GM18951 (cell line): Measurements from ENCODE around the gene KATNAL2.
"Not testable (repeated sequence)": the region's sequence is repeated elsewhere in the genome, so short reads cannot be mapped to it uniquely, and the experiment has no call there.

Experiments
- POLR2A ChIP-seq: IDR thresholded peaks from 4 replicates; pipeline ENCODE4 v1.6.1; 2011; ENCODE audit warnings: mild to moderate bottlenecking; ENCODE audit not compliant: insufficient read length, insufficient read depth; ENCODE audit errors: extremely low read depth
- in situ Hi-C: fragments of 300-500 bp; cut with MboI; formaldehyde crosslinking; loops from one replicate; pipeline ENCODE4 v1.12.0; 2022; ENCODE audit warnings: low sequenced_read_pairs, mixed read lengths, inconsistent platforms; ENCODE audit not compliant: unreplicated experiment

The KATNAL2 gene

DNA sequence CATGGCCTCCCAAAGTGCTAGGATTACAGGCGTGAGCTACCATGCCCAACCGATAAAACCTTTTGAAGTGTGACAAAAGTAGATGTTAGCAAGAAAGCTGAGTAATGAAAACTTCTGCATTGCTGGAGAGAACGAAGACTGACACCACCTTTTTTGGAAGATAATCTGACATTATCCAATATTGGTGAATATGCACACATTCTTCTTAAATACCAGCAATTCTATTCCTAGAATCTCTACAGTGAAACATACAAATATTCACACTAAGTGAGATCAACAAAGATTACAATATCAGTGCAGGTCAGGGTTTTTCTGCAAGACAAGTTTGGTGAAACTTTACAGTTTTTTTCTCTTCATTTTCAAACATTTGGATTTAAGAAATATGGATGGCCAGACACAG is 7.9 kb upstream of the KATNAL2 start:
- in situ Hi-C loops: no loop called here
- TF ChIP-seq POLR2A: no peak

DNA sequence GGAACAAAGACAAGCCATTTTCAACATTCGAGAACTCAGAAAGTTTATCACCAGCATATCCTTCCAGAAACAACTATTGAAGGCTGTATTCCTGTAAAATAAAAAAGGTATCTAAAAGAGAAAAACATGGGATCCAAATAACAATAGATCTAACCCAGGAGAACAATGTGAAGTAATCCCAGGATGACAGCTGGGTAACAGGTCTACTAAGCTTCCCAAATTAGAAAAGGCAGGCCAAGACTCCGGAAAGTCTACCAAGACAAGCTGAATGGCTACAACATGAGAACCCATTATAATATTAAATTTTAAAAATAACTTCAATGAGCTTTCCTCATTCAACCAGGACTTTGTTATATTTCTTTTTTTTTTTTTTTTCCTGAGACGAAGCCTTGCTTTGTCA is 6.5 kb upstream of the KATNAL2 start:
- TF ChIP-seq POLR2A: no peak
- in situ Hi-C loops: no loop called here

DNA sequence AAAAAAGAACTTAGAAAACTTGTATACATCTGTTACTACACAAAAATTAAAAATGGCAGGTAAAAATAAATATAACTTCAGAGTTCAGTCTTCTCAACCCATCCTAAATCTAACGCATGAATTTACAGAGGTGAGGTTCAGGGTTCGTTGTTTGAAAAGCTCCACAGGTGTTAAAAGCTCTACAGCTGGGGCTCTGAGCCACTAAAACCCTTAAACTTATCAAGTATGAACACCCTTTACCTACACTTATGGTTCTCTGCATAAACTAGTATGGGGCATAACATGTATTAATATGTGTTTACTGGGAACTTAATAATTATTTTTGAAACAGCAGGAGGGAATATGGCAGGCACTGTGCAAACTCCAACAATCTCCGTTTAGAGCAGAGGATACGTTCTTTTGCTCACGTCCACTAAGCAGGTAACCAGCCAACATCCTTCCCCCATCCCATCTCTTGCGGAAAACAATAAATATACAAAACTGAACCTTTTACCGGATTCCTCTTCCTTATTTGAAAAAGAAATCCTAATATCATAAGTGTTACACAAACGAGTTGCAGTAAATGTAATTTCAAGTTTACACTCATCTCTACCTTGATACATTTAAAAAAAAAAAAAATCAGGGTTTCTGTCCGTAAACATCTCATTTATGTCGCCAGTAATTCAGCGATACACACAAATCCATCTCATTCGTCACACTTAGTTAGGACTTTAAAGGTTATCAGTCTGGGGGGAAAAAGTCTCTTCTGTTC is 1.4 kb upstream of the KATNAL2 start:
- in situ Hi-C loops: no loop called here
- no peak for TF ChIP-seq POLR2A

DNA sequence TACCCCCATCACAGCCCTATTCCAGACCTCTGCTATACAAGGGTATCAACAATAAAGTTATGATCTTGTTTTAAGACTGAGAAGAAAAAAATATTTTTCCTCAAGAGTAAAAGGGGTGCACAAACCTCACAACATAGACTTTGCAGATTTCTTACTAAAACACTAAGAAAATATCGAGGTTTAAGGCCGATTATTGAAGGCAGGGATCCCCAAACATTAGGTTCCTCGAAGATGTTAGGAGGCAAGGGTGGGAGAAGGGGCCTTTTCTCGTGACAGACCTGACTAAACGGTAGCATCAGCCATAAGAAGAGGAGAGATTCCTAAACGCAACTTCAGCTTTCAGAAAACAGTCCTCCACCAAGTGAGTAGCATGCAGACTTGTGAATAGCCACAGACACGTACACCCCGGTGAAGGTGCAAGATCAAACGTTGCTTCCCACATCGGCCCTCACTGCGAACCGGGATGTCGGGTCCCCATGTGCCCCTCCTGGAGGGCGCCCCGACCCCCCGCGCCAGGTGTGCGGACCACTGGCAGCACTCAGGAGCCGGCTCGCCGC is 773 bp upstream of the KATNAL2 start:
- in situ Hi-C loops: no loop called here
- no peak for TF ChIP-seq POLR2A

DNA sequence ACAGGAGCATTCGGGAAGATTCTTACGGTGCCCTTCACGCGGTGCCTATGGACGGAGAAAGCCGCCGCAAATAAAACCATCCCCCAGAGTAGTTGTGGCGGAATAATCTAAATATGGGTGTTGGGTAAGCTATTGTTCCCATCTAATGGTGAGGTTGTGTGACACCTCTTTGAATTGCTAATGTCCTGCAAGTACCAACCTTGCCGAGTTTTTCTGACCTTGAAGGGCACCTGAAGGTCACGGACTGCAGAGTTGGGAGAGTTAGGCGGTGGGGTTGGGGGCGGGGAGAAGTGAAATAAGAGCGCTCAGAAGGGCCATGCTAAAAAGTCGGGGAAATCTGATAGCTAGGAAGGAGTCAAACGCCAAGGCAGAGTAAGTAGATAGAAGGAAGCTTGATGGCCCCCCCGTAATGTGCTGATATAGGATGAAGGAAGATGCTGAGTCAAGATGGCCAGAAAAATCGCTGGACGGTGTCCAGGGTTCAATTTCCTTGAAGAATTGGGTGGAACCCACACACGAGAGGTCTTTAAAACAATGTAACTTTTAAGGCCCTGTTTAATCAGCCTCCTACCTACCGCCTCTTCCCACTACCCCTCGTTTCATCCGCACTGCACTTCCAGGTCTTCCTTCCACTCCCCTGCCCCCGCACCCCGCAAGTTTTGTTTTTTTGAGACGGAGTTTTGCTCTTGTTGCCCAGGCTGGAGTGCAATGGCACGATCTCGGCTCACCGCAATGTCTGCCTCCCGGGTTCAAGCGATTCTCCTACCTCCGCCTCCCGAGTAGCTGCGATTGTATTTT is 600 bp downstream of the KATNAL2 start:
- in situ Hi-C loops: no loop called here
- TF ChIP-seq POLR2A: no peak

DNA sequence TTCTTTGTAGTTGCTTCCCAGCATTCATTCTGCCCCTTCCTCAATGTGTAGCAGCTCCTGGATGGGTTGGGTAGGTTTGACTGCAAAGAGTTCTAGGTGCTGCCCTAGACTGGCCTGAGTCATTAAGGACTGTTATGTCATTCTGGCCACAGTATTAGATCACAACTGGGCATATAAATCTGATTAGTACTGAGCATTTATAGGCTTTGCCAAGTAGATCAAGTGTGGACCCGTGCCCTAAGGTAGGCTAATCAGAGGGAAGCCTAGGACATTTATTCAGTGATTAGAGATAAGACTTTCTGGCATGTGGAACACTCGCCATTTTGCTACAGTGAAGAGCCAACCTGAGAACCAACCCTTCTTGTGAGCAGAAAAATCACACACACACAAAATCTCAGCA is 2.7 kb downstream of the KATNAL2 start:
- no peak for TF ChIP-seq POLR2A
- in situ Hi-C loops: no loop called here

DNA sequence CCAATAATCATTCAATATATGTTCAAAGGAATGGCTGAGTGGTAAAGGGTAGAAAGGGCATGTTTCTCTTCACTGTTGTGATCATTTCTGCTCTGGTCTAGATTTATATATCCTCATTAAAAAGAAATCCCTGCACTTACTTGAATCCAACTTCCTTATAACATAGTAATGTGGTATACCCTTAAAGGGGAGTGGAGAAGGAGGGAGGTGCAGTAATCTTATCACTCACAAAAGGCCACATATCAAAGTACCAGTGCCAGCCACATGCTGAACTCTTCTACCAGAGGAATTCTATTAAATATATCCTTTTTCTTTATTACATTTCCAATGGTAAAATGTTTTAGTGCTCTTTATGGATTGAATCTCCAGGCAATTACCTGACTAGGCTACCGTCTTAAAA is 3.3 kb downstream of the KATNAL2 start:
- in situ Hi-C loops: no loop called here
- no peak for TF ChIP-seq POLR2A

DNA sequence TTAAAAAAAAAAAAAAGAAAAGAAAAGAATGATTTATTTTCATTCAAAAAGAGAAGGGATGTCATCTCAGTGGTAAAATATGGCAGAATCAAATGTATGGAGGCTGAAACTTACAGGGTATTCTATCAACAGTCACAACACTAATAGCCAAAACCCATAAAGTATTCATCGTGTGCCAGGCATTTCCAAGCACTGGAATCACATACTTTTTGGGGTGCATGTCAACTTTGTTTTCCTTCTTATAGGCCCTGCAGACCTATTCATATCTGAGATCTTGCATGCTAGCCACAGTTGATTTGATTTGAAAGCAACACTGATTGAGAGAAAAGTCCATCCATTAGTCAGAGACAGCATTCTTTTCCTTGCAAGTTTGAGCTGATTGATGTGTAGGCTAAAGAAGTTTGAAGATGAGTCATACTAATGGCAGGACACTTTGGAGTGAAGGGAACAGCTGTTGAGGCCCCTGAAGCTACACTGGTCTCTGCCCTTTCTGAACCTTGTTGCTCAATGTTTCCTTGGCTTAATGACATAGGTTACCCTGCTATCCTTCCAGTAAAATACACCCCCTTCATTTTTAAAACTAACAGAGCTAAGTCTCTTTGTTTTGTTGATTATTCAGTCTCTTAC is 22.0 kb downstream of the KATNAL2 start:
- TF ChIP-seq POLR2A: no peak
- in situ Hi-C loops: no loop called here

DNA sequence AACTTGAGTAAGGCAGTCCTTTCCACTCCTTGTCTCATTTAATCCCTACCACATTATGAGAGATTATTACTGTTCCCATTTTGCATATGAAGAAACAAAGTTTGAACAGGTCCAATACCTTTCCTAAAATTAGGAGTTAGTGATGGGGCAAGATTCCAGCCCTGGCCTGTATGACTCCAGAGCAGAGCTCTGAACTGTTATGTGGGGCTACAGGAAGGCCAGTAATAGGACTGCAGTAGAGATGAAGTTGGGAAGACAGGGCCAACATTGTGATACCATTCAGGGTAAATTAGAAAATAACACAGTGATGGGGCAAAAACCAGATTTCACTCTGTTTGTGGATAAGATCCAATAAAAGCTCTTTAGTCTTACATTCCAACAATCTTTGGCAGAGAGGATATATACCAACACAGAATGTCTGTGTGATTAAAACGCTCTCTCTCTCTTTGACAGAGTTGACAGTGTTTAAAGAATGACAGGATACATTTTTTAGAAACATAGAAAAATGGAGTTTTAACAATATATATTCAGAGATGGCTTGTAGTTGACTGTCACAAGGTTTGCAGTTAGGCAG is 22.7 kb downstream of the KATNAL2 start:
- in situ Hi-C loops: no loop called here
- TF ChIP-seq POLR2A: no peak

DNA sequence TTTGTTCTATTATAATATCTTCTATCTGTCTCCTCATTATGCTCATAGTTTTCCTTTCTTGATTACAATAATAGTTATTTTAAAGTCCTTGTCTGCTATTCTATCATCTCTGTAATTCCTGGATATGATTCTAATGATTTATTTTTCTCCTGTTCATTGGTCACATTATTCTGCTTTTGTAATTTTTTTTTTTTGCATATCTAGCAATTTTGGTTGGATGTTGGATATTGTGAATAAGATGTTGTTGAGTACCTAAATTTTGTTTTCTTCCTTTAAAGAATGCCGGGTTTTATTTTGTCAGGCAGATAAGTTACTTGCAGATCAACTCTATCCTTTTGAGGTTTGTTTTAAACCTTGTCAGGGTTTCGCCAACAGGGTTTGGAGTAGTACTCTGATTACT is 25.2 kb downstream of the KATNAL2 start:
- TF ChIP-seq POLR2A: no peak
- in situ Hi-C loops: no loop called here

DNA sequence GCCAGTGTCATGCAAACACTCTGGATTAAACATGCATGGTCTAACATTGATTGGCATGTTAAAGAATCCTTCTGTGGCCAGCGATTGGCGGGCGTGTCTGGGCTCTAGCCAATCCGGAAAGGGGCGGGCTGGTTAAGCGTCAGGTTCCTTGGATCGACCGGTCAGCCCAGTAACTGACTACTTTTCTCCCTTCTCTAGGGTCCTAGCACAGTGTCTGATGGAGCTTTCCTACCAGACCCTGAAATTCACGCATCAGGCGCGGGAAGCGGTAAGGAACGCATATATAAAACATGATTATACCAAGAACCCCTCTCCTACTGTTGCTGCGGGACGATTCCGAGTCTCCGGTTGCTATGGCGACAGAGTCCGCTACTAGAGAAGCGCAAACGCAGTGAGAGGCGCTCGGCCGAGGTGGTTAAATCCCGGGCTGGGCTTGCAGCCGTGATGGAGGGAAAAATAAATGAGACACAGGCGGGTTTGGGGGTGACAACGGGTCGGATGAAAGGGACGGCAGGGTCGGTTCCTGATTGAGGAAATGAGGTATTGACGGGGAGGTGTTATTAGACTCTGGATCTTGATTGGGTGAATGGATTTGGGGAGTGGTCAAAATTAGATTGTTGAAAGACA is 29.4 kb downstream of the KATNAL2 start:
- in situ Hi-C loops: no loop called here
- TF ChIP-seq POLR2A: no peak

DNA sequence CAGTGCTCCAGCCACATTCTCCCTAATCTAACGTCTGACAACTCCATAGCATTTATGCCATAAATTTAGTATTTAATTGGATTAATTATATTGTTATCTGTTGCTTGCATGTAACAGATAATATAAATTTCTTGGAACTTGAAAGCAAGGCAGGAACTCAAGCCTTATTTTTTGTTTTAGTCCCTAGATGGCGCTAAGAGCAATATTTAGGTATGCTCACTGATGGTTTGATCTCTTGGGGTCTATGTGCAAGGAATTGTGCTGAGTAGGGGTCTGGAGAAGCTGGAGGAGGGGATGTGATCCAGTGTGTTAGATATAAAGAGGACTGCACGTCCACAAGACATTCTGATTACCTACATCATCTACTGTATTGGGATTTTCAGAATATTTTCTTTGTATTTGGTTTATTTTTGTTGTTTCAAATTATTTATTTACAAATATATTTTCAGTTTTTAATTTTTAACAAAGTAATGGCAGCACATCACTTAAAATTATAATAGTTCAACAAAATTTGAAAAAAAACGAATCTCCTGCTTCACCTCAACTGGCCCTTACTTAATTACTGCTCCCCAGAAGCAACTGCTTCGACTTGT is 32.8 kb downstream of the KATNAL2 start:
- in situ Hi-C loops: loop anchor here (10.0 kb wide), 1 partner anchor 75 kb away; no protein-coding TSS in a partner anchor
- TF ChIP-seq POLR2A: no peak

DNA sequence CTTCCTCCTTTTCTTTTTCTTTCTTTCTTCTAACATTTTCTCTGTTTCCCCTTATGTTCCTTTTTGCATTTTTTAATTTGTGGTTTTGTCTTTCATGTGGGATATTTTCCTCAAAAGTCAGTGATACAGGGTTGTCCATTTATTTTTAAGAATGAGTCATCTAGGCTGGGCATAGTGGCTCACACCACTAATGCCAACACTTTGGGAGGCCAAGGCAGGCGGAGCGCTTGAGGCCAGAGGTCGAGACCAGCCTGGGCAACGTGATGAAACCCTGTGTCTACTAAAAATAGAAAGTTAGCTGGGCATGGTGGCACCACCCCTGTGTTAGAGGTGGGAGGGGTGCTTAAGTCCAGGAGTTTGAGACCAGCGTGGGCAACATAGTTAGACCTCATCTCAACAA is 35.8 kb downstream of the KATNAL2 start:
- in situ Hi-C loops: loop anchor here (10.0 kb wide), 1 partner anchor 72 kb away; no protein-coding TSS in a partner anchor
- TF ChIP-seq POLR2A: no peak

DNA sequence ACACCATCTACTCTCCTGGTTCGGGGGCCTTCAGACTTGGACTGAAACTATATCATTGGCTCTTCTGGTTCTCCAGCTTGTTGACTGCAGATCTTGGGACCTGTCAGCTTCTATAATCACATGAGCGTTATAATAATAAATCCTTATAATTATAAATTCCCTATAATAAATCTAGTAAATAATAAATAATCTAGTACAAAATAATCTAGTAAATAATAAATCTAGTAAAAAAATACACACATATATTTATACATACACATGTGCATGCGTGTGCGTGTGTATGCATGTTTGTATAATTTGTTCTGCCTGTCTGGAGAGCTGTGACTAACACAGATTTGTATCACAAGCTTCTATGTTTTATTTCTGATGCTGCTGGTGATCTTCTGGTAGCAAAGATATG is 40.8 kb downstream of the KATNAL2 start:
- in situ Hi-C loops: loop anchor here (10.0 kb wide), 1 partner anchor 67 kb away; no protein-coding TSS in a partner anchor
- no peak for TF ChIP-seq POLR2A

DNA sequence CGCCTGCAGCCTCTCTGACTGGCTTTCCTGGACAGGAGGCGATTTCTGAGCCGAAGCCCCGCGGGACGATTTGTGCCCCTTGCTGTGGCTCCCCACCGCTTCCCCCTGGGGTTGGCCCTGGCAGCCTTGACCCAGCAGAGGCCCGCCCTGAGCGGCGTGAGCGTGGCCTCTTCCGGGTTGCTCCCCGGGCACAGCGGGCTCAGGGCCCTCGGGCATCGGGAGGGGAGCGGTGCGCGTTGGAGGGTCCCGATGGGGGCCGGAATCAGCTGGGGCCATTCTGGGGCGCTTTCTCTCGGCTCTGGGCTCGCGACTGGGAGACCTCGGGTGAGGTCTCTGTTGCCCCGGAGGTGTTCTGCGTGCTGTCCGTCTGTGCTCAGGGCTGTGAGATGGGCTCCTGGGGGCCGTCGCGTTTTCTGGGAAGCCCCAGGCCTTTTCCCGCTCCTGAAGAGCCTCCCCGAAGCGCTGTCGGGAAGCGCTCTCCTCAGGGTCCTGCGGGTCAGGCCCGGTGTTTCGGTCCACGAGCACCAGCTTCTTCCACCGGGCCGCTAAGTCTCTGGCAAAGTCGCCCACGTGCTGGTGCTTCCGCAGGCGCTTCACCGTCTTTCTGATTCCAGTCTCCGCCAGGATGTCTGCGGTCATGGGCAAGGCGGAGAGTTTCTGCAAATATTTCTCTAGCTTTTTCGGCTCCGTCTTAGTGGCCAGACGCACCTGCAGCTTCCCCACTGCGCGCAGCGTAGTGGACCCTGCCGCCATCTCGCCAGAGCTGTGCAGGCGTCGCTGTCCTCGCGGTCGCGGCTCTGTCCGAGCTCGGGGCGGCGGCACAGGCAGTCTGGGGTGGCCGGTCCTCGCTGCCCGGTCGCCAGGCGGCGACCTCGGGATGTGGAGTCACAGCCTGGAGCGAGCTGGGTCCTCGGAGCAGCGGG is 46.5 kb downstream of the KATNAL2 start:
- in situ Hi-C loops: not testable (repeated sequence)

DNA sequence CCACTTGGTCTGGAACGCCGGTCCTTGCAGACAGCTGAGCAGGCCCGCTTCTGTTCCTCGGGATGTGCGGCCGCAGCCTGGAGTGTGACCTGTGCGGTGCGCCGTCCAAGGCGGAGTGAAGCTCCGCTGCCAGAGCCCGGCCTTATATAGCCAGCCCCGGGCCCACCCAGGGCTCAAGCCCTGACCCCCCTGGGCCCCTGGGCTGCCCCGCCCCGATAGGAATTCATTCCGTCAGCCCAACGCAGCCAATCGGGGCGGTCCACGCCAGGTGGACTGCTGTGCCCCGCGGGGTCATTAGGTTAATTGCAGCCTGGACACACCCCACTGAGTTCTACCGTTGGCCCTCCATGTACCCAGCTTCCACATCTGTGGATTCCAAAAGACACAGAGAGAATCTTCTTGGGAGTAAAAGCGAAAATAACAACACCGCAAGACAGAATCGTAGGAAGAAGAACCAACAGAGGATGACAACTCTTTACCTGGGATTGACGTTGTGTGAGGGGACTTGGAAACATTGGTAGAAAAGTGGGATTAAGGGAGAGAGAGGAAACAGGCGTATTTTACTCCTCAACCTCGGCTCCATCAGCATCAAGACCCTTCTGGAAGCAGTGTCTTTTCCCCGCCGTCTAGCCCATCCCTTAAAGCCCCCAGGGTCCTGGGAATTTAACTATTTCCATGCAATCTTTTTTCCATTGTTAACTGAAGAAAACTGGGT is 47.3 kb downstream of the KATNAL2 start:
- in situ Hi-C loops: loop anchor here (5.0 kb wide), 1 partner anchor 93 kb away; no protein-coding TSS in a partner anchor

DNA sequence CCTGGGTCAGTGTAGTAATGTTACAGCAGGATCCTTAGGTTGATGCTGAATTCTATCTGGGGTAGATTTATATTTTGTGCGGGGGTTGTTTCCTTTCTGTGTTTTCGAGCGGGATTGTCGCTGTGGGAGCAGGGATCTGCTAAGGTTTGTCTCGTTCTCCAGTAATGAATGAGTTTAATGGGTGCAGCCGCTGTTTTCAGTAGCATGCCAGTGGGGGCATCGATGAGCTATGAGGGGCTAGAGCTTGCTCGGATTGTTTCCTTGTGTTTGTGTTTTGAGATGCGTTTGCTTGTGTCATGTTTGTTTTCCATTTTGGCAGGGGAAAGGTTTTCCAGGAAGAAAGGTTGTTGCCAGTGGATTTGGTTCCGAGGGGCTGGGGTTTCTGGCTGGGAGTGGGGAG is 48.9 kb downstream of the KATNAL2 start:
- in situ Hi-C loops: loop anchor here (5.0 kb wide), 1 partner anchor 91 kb away; no protein-coding TSS in a partner anchor
